ENCODE data around the gene NET1.
"Not testable (repeated sequence)": the region's sequence is repeated elsewhere in the genome, so short reads cannot be mapped to it uniquely, and the experiment has no call there.

Gene NET1

DNA sequence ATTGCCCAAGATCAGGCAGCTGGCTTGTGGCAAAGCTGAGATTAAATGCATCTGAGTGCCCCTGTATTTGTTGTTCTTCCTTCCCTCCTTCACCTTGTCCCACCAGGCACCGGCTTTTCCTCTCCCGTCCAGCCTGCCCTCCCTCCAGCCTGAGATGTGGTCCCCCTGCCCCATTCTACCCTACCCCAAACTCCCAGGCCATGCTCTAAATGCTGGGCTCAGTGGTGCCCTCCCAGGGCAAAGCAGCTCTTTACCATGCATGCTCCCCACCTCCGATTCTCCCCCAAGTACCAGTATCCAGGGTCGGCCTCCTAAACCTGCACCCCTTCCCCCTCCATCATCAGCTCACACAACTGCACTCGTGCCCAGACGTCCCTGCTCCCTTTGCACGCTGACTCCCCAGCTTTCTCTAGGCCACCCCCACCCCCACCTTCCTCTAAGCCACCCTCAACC, 50.5 kb downstream of the NET1 start:
- DNase-seq (ENCODE audit: low read depth), result no peak

- no peak for DNase-seq (ENCODE audit: low read depth)
These were observed 52.2 kb downstream of the NET1 start for GRCh38 chr10:5464546-5464945.

GRCh38 chr10:5465976-5466450, 53.7 kb downstream of the NET1 start:
- no peak for DNase-seq (ENCODE audit: low read depth)

- DNase-seq (ENCODE audit: low read depth), result no peak
These were observed 54.3 kb downstream of the NET1 start for GRCh38 chr10:5466451-5467206.

DNA sequence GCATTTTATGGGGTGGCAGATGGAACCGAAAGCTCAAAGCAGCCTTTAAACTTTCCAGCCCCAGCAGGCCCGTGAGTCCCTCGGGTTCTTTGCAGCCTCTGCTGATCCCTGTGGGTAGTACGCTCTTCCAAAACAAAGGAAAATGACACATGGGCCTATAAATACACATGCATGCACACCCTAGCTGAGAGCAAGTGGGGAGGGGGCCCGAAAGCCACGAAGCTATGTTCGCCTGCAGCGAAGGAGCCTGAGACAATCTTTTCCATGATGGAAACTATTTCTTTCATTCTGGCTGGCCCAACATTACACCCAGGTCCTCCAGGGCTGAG, 54.8 kb downstream of the NET1 start:
- DNase-seq (ENCODE audit: low read depth), result no peak

DNA sequence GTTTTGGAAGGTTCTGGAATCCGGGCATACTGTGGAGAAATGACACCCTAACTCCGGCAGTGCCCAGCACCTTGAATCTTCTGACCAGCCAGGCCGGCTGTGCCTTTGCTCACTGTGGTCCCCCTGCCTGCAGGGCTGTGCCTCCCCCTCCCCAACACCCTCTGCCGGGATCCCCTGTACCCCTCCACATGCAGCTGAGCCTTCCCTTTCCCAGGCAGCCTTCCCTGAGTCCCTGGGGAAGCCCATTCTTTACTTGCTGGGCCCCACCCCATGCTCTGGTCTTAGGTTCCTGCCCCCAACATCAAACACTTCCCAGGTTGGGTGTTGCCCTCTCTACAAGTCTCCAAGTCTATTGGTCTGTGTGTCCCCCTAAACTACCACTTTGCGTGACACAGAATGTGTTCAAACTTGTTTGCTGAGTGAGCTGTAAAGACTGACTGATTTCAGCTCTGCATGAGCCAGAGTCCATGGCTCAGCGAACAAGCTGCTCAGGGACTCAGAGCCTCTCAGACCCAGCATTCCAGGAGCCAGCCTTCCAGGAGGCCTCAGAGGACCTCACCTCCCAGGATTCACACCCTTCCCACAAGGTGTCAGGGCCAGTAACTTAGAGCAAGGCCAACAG, 55.4 kb downstream of the NET1 start:
- DNase-seq (ENCODE audit: low read depth), result no peak

DNA sequence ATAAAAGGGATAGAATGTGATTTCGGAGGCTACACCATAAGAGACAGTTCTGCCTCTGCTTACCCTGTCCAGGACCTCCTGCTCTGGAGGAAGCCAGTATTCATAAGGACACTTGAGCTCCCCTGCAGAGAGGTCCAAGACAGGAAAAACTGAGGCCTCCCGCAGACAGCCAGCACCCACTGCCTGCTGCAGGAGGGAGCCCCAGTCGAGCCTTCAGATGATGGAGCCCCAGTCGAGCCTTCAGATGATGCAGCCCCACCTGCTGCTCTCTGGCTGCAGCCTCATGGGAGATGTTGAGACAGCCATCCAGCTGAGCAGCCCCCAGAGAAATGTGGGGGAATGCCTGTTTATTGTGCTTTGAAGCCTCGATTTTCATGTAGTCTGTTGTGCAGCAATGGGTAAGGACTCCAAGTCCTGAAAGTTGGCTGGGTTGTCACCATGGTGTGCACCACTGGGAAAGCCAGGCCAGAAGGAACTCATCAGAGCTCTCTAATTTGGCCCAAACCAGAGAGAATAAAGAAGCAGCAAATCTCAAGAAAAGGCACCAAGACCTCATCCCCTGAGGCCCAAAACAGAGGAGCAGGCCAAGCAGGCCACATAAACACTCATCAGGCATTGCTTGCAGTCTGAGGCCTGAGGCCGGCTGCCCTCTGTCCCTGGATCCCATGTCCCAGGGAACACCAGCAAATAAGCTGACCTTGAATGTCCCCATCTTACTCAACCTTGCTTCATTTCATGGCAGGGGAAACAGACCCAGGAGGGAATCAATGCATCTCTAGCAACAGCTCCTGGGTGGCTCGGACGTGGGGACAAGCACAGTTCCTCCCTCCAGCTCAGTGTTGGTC, 56.1 kb downstream of the NET1 start:
- no peak for DNase-seq (ENCODE audit: low read depth)

- DNase-seq (ENCODE audit: low read depth), result no peak
These were observed 57.1 kb downstream of the NET1 start for GRCh38 chr10:5469353-5470061.

DNA sequence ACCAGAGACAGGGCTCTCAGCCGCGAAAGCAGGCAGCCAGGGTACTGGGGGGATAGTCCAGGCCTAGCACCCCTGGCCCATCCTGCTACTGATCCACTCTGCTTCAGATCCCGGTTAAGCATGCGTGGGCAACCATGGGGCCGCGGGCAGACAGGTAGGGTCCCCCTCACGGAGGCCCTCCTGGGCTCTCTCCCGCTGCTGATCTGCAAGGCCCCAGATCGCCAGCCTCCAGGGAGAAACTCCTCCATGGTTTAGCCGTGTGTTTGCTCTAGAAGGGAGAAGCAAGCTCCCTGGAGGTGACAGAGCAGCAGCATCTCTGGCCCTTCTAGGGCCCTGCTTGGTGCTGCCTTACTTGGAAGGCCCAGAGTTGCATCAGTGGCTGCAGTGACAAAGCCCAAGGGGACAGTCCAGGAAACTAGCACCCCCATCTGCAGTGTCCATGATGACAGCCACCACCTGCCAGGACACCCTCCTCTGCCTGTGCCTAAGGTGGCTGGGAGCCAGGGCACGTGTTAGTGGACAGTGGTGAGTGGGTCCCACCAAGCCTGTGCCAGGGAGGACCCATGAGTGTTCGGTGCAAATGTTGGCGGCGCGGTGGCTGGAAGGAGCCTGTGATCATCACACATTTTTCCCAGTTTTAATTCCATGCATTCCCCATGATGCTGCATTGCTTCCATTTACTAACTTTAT, 57.9 kb downstream of the NET1 start:
- no peak for DNase-seq (ENCODE audit: low read depth)

DNA sequence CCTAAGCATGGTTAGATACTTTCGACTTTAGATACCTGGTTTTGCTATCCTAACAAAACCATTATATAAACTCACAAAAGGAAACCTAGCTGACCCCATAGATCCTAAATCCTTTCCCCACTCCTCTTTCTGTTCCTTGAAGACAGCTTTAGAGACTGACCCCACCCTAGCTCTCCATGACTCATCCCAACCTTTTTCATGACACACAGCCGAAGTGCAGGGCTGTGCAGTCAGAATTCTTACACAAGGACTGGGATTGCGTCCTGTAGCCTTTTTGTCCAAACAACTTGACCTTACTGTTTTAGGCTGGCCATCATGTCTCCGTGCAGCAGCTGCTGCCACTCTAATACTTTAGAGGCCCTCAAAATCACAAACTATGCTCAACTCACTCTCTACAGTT, 62.3 kb downstream of the NET1 start:
- DNase-seq (ENCODE audit: low read depth), result not testable (repeated sequence)

DNA sequence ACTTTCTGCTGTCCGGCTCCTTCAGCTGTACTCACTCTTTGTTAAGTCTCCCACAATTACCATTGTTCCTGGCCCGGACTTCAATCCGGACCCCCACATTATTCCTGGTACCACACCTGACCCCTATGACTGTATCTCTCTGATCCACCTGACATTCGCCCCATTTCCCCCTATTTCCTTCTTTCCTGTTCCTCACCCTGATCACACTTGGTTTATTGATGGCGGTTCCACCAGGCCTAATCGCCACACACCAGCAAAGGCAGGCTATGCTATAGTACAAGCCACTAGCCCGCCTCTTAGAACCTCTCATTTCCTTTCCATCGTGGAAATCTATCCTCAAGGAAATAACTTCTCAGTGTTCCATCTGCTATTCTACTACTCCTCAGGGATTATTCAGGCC, 62.7 kb downstream of the NET1 start:
- not testable (repeated sequence) for DNase-seq (ENCODE audit: low read depth)

- not testable (repeated sequence) for DNase-seq (ENCODE audit: low read depth)
These were observed 63.8 kb downstream of the NET1 start for GRCh38 chr10:5475974-5476807.

DNA sequence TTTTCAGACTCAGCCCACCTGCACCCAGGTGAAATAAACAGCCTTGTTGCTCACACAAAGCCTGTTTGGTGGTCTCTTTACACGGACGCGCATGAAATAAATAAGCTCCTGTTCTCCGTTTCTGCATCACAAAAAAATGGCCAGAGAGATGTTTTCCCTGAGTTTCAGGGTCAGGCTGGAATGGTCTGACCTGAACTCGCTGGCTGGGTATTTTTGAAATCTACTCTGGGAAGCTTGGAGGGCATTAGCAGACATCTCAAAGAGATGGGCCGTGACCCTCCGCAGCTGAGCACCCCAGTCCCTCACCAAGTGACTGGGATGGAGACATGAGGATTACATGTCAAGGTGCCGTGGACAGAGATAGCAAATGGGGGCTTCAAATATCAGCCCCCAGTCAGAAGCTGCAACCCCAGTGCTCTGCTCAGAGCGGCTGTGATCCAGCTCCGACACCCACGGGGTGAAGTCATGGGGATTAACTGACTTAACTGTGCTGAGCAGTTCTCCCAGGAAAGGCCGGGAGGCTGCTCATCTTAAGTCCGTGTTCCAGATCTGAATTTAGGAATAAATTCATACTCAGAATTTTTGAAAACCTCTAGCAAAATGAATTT, 64.7 kb downstream of the NET1 start:
- no peak for DNase-seq (ENCODE audit: low read depth)

DNA sequence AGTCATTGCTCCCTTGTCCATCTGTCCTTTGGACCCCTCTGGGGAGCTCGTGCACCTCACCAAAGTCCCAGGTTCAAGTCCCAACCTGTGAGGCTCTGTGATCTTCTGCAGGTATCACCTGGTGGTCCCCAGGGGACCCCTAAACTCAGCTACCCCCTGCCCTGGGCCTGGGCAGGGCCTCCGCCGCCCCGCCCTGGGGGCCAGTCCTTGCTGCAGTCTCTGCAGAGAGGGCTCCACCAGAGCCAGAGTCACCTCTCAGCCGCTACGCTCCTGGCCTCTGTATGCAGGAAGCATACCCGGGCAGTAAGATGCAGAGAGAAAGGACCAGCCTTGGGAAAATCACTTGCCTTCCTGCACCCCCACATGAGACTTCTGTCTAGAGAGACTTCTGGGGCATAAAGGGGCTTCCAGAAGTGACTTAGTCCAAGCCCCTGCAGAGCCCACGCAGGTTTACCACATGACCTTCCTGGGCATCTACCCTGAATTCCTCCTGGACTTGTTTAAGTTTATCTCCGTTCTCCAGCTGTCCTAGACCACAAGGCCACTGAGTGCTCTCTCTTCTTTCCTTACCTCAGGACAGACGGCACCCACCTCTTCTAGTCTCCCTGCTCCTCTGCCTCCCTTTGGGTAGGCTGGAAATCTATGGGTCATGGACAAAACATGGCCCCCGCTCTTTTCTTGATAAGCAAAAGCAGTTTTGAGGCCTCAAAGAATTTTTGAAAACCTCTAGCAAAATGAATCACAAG, 65.8 kb downstream of the NET1 start:
- no peak for DNase-seq (ENCODE audit: low read depth)

- DNase-seq (ENCODE audit: low read depth), result no peak
These were observed 66.4 kb downstream of the NET1 start for GRCh38 chr10:5478694-5479305.

DNA sequence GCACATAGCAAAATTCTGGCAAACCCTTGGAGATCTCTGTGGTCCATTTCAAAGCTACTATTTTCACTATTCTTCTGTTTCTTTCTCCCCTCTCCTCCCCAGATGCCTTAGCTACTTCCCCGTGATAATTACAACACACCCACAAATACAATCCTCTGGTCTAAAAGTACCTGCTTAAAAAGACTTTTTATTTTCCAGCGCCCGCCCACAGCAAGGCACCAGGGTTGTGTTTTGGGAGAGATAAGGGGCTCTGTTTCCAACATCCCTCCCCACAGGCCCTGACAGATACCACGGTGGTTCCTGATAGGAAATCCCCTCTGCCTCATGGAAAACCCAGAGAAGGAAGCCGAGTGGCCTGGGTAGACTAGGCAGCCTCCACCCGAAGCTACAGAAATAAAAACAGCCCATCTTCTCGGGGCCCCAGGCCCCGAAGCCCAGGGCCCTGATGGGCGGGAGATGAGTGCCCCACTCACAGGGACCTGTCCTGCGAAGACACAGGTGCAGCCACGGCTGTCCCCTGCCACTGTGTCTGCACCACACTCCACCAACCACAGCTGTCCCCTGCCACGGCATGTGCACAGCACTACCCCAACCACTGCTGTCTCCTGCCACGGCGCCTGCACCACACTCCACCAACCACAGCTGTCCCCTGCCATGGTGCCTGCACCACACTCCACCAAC, 67.3 kb downstream of the NET1 start:
- no peak for DNase-seq (ENCODE audit: low read depth)

DNA sequence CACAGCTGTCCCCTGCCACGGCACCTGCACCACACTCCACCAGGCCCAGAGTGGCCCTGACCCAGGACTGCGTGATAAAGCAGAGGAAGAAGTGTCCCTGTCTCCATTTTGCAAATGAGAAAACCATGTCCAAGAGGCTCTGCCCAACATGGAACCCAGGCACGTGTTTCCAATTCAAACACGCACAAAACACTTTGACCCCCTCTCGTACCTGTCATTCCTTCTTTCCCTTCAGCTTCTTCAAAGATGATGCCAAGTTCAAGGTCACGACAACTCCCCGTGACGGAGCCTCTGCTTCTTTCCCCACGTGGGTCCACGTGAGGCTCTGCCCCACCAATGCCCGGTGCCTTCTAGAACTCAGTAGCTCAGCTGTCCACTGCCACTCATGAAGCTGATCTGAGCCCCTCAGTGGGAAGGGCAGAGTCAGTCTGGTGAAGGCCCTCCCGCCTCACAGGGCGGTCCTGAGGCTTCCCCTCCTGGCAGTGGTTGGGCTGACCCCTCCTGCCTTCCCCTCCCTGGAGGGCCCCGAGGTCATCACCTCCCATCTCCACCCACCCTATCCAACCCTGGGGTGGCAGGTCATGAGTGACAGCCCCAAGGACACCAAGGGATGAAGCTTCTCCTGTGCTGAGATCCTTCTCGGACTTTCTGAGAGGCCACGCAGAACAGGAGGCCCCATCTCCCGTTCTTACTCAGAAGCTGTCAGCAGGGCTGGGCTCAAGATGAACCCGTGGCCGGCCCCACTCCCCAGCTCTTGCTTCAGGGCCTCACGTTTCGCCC, 68.0 kb downstream of the NET1 start:
- no peak for DNase-seq (ENCODE audit: low read depth)

GRCh38 chr10:5481121-5481520, 68.8 kb downstream of the NET1 start:
- no peak for DNase-seq (ENCODE audit: low read depth)

All from stimulated activated CD8-positive, alpha-beta memory T cell treated with anti-CD3 and anti-CD28 coated beads, Interleukin-15, amount 100 ng/mL, for 1 hour (primary cell).